BJ (cell line): ENCODE results near the gene ARID4A. TPM values are rescaled to one million over a fixed set of nuclear protein-coding genes. Genes with fewer than 3 reads are reported as not detected.

ENCODE experiments used
- CTCF ChIA-PET: fragments of 350-600 bp; formaldehyde crosslinking; extraction: SDS; loops from one replicate; lab custom pipeline; 2021; ENCODE audit warnings: antibody characterized with exemption, inconsistent platforms; lab: Yijun Ruan, JAX
- POLR2A ChIA-PET: fragments of 300-600 bp; sonication (Branson Sonifier 250); formaldehyde crosslinking; extraction: SDS; loops from one replicate; lab custom pipeline; 2021; ENCODE audit warnings: antibody characterized with exemption; lab: Charles Lee
- DNase-seq: peaks from one replicate; pipeline ENCODE4 v3.0.0-alpha.2; 2011; ENCODE audit warnings: low read depth
- H3K27me3 ChIP-seq: 2 replicates; pipeline ENCODE4 v1.6.0; 2011; ENCODE audit warnings: low read length; ENCODE audit not compliant: control insufficient read depth, insufficient read depth
- H3K36me3 ChIP-seq: 2 replicates; pipeline ENCODE4 v1.5.1; 2011; ENCODE audit warnings: low read length; ENCODE audit not compliant: control insufficient read depth, insufficient read depth
- H3K4me3 ChIP-seq: 2 replicates; pipeline ENCODE4 v1.5.1; 2011; ENCODE audit warnings: low read depth, mild to moderate bottlenecking, control low read depth, low read length
- CTCF ChIP-seq: IDR thresholded peaks from 2 replicates; pipeline ENCODE4 v1.5.1; 2011; ENCODE audit warnings: low read depth, mild to moderate bottlenecking, control low read depth, inconsistent platforms, low read length, moderate library complexity; ENCODE audit not compliant: insufficient read depth
- polyA plus RNA-seq: library from polyadenylated mRNA; depleted of rRNA; stranded (reverse); fragments of >200 nt; gene quantifications from 2 replicates; pipeline ENCODE4 v1.2.3, GENCODE V29; 2011

Gene ARID4A
- polyA plus RNA-seq, 1 experiment = 3.3 TPM

- Histone ChIP-seq H3K27me3 (no peaks in the 10 kb centered on the region), H3K4me3 (no peak overlapping the region), H3K36me3 (peaks cover 5% of the 10 kb centered on the region)
- DNase-seq = no peak
- POLR2A ChIA-PET = no interaction called here
- CTCF ChIA-PET = no interaction called here
- TF ChIP-seq CTCF = no peak
Measured at GRCh38 chr14:58285132-58285531, 13.2 kb upstream of the ARID4A start.

GRCh38 chr14:58287607-58288042 is 10.7 kb upstream of the ARID4A start:
- H3K4me3 ChIP-seq = no peak overlapping the region
- peaks cover 5% of the 10 kb centered on the region for H3K36me3 ChIP-seq
- no peaks in the 10 kb centered on the region for H3K27me3 ChIP-seq
- no peak for TF ChIP-seq CTCF
- CTCF ChIA-PET = no interaction called here
- no peak for DNase-seq
- POLR2A ChIA-PET = no interaction called here

GRCh38 chr14:58288106-58288792 is 10.1 kb upstream of the ARID4A start:
- ChIA-PET CTCF (no interaction called here), POLR2A (interaction anchor here (1.5 kb wide), 1 partner anchor 10 kb away, joined by 3 read pairs; the partner anchor contains the start of gene ARID4A)
- no peak for DNase-seq
- Histone ChIP-seq H3K36me3 (peaks cover 5% of the 10 kb centered on the region), H3K27me3 (no peaks in the 10 kb centered on the region), H3K4me3 (no peak overlapping the region)
- no peak for TF ChIP-seq CTCF

- DNase-seq = no peak
- CTCF ChIA-PET = no interaction called here
- POLR2A ChIA-PET = no interaction called here
- Histone ChIP-seq H3K4me3 (no peak overlapping the region), H3K27me3 (no peaks in the 10 kb centered on the region), H3K36me3 (peaks cover 8% of the 10 kb centered on the region)
- no peak for TF ChIP-seq CTCF
Measured at GRCh38 chr14:58291646-58292045, 6.7 kb upstream of the ARID4A start.

- H3K36me3 ChIP-seq = peaks cover 8% of the 10 kb centered on the region
- H3K4me3 ChIP-seq = no peak overlapping the region
- peak; percentile 44 for DNase-seq
- no peaks in the 10 kb centered on the region for H3K27me3 ChIP-seq
- CTCF ChIA-PET = no interaction called here
- no peak for TF ChIP-seq CTCF
- POLR2A ChIA-PET = interaction anchor here (0.6 kb wide), 1 partner anchor 11 kb away, joined by 6 read pairs; no protein-coding TSS in a partner anchor
Measured at GRCh38 chr14:58292187-58292586, 6.2 kb upstream of the ARID4A start.
